BLaER1 treated with 17β-estradiol and CSF1 and Interleukin-3, amounts not matched to agents 10 nM and 100 nM (cell line): Measurements from ENCODE around the gene ETFDH.

Source experiments
- H3K27ac ChIP-seq, 11 experiments: shearing (Covaris generic); formaldehyde crosslinking; 2 replicates each; pipeline ENCODE4 v1.8.1; 2022
- H3K27me3 ChIP-seq, 11 experiments: shearing (Covaris generic); formaldehyde crosslinking; 2 replicates each; pipeline ENCODE4 v1.8.1; 2022
- H3K36me3 ChIP-seq, 11 experiments: shearing (Covaris generic); formaldehyde crosslinking; 2 replicates each; pipeline ENCODE4 v1.8.1; 2022
- H3K4me1 ChIP-seq, 10 experiments: shearing (Covaris generic); formaldehyde crosslinking; 2 replicates each; pipeline ENCODE4 v1.8.1; 2022
- H3K4me2 ChIP-seq, 11 experiments: shearing (Covaris generic); formaldehyde crosslinking; 2 replicates each; pipeline ENCODE4 v1.8.1; 2022
- H3K4me3 ChIP-seq, 10 experiments: shearing (Covaris generic); formaldehyde crosslinking; 2 replicates each; pipeline ENCODE4 v1.8.1; 2022
- H3K9ac ChIP-seq, 11 experiments: shearing (Covaris generic); formaldehyde crosslinking; 2 replicates each; pipeline ENCODE4 v1.8.1; 2022
- H3K9me3 ChIP-seq, 11 experiments: shearing (Covaris generic); formaldehyde crosslinking; replicated peaks in 1 of 11; 2 replicates each; pipeline ENCODE4 v1.8.1; 2022
- H4K20me1 ChIP-seq, 11 experiments: shearing (Covaris generic); formaldehyde crosslinking; 2 replicates each; pipeline ENCODE4 v1.8.1; 2022
- Cebpa-rat ChIP-seq, 11 experiments: shearing (Covaris generic); IDR thresholded peaks; 2 replicates each; pipeline ENCODE4 v1.8.1; 2022

ETFDH gene

GRCh38 chr4:158756588-158756987, 84.5 kb downstream of the ETFDH start:
- peaks cover 0 to 28% (median 14%) of the 10 kb centered on the region in 11 experiments; a peak in 15 of 22 replicates for H3K9me3 ChIP-seq
- no peaks in the 10 kb centered on the region for H4K20me1 ChIP-seq
- no peaks in the 10 kb centered on the region for H3K27me3 ChIP-seq
- H3K4me3 ChIP-seq, result no peak overlapping the region
- no peak overlapping the region for H3K9ac ChIP-seq
- TF ChIP-seq Cebpa-rat (IDR thresholded peaks at IDR 0.05), result no peak
- no peak overlapping the region for H3K27ac ChIP-seq
- H3K4me2 ChIP-seq, result no peak overlapping the region
- no peaks in the 10 kb centered on the region for H3K36me3 ChIP-seq
- peaks cover 0 to 8% (median 0%) of the 10 kb centered on the region in 10 experiments; a peak in 2 of 20 replicates for H3K4me1 ChIP-seq

- Histone ChIP-seq H4K20me1 (no peaks in the 10 kb centered on the region), H3K27me3 (no peaks in the 10 kb centered on the region), H3K4me1 (peaks cover 0 to 8% (median 0%) of the 10 kb centered on the region in 10 experiments; a peak in 2 of 20 replicates), H3K4me3 (no peak overlapping the region), H3K27ac (no peak overlapping the region), H3K9me3 (peaks cover 0 to 28% (median 14%) of the 10 kb centered on the region in 11 experiments; a peak in 15 of 22 replicates), H3K4me2 (no peak overlapping the region), H3K36me3 (no peaks in the 10 kb centered on the region), H3K9ac (no peak overlapping the region)
- TF ChIP-seq Cebpa-rat (IDR thresholded peaks at IDR 0.05), result no peak
These were observed 86.0 kb downstream of the ETFDH start for GRCh38 chr4:158758142-158758541.

GRCh38 chr4:158758703-158759102, 86.6 kb downstream of the ETFDH start:
- H3K4me2 ChIP-seq, result no peak overlapping the region
- TF ChIP-seq Cebpa-rat (IDR thresholded peaks at IDR 0.05), result no peak
- peaks cover 0 to 28% (median 14%) of the 10 kb centered on the region in 11 experiments; a peak in 15 of 22 replicates for H3K9me3 ChIP-seq
- no peak overlapping the region for H3K4me3 ChIP-seq
- H4K20me1 ChIP-seq, result no peaks in the 10 kb centered on the region
- H3K36me3 ChIP-seq, result no peaks in the 10 kb centered on the region
- H3K9ac ChIP-seq, result no peak overlapping the region
- no peak overlapping the region for H3K27ac ChIP-seq
- H3K4me1 ChIP-seq, result peaks cover 0 to 8% (median 0%) of the 10 kb centered on the region in 10 experiments; a peak in 2 of 20 replicates
- H3K27me3 ChIP-seq, result no peaks in the 10 kb centered on the region
